ENCODE data around the gene USP21.
"Not testable (repeated sequence)": the region's sequence is repeated elsewhere in the genome, so short reads cannot be mapped to it uniquely, and the experiment has no call there.

Gene USP21, protein sequence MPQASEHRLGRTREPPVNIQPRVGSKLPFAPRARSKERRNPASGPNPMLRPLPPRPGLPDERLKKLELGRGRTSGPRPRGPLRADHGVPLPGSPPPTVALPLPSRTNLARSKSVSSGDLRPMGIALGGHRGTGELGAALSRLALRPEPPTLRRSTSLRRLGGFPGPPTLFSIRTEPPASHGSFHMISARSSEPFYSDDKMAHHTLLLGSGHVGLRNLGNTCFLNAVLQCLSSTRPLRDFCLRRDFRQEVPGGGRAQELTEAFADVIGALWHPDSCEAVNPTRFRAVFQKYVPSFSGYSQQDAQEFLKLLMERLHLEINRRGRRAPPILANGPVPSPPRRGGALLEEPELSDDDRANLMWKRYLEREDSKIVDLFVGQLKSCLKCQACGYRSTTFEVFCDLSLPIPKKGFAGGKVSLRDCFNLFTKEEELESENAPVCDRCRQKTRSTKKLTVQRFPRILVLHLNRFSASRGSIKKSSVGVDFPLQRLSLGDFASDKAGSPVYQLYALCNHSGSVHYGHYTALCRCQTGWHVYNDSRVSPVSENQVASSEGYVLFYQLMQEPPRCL

DNA sequence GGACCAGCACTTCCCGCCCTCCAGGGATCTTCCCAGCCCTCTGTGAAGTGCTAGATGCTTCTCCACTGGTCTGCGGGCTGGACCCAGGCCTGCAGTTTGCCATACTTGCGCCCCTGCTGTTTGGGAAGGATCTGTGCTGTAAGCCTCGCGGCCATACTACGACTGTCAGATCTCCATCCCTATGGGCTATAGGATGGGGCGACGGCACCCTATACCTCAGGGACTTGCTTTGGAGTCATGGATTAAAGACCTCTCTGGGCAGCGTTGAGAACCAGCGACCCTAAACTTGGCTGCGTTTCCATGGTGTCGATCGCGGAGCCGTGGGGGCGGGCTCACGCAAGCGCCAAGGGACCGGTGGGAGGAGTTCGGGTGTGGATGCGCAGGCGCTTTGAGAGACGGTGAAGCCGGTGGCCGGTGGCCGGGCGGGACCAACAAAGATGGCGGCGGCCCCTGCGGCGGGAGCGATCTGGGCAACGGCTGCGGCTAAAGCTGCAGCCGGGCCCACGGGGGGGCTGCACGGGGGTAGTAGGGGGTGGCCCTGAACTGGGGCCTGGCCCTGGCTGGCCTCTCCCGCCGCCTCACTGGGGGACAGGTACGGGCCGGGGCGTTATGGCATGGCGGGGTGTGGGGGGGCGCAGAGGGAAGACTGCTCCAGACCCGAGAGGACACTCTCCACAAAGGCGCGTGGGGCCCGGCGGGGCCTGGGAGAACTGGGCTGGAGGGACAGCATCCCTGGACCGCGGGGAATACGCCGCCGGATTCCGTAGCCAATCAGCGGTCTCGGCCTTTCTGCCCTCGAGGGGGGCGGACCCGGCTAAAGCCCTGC lies at the start of gene USP21:
Gene USP21 (plus strand): TSS at position 414 of the 826 bp plus-strand sequence. CDS start 1,141 bp downstream, outside the sequence.
- peak; percentile 89 for DNase-seq (ENCODE audit: low read depth, low spot score)
- in situ Hi-C loops (cut with HindIII; ENCODE audit: low sequenced_read_pairs), result no loop called here
- H3K4me3 ChIP-seq (ENCODE audit: low read depth, low read length), result peak within 1 kb of the TSS; percentile 96
- TF ChIP-seq, protein P1, sequence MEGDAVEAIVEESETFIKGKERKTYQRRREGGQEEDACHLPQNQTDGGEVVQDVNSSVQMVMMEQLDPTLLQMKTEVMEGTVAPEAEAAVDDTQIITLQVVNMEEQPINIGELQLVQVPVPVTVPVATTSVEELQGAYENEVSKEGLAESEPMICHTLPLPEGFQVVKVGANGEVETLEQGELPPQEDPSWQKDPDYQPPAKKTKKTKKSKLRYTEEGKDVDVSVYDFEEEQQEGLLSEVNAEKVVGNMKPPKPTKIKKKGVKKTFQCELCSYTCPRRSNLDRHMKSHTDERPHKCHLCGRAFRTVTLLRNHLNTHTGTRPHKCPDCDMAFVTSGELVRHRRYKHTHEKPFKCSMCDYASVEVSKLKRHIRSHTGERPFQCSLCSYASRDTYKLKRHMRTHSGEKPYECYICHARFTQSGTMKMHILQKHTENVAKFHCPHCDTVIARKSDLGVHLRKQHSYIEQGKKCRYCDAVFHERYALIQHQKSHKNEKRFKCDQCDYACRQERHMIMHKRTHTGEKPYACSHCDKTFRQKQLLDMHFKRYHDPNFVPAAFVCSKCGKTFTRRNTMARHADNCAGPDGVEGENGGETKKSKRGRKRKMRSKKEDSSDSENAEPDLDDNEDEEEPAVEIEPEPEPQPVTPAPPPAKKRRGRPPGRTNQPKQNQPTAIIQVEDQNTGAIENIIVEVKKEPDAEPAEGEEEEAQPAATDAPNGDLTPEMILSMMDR (IDR thresholded peaks at IDR 0.05; ENCODE audit: low read depth, low read length), result peak; percentile 43

DNA sequence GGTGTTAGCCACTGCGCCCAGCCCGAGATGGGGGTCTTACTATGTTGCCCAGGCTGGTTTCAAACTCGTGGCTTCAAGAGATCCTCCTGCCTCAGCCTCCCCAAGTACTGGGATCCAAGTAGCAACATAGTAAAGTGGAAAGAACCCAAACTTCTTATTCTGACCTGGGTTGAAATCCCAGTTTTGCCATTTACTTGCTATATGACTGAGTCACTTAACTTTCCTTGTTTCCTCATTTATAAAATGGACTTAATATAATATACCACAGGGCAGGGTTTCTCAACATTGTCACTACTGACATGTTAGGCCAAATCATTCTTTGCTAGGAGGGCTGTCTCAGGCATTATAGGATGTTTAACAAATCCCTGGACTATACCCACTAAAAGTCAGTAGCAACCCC lies 48.2 kb upstream of the USP21 start:
- H3K4me3 ChIP-seq (ENCODE audit: low read depth, low read length), result no peak overlapping the region
- no peak for DNase-seq (ENCODE audit: low read depth, low spot score)
- in situ Hi-C loops (cut with HindIII; ENCODE audit: low sequenced_read_pairs), result no loop called here
- TF ChIP-seq, protein P1 (IDR thresholded peaks at IDR 0.05; ENCODE audit: low read depth, low read length), result no peak

DNA sequence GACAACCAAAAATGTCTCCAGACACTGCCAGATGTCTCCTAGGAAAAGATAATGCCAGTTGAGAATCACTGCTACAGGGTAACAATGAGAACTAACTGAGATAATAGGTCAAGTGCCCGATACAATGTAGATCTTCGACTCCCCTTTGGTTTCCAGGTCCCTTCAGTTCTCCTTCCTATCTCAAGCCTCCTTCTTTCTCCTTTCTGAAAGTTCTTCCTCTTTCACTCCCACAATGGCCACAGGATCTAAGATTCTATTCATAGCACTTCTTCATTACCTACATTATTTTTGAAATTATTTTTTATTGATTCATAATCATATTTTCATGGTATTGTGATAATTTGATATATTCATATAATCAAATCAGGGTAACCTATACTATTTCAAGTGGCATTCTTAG lies 47.8 kb upstream of the USP21 start:
- no peak overlapping the region for H3K4me3 ChIP-seq (ENCODE audit: low read depth, low read length)
- no peak for DNase-seq (ENCODE audit: low read depth, low spot score)
- in situ Hi-C loops (cut with HindIII; ENCODE audit: low sequenced_read_pairs), result no loop called here
- TF ChIP-seq, protein P1 (IDR thresholded peaks at IDR 0.05; ENCODE audit: low read depth, low read length), result no peak

DNA sequence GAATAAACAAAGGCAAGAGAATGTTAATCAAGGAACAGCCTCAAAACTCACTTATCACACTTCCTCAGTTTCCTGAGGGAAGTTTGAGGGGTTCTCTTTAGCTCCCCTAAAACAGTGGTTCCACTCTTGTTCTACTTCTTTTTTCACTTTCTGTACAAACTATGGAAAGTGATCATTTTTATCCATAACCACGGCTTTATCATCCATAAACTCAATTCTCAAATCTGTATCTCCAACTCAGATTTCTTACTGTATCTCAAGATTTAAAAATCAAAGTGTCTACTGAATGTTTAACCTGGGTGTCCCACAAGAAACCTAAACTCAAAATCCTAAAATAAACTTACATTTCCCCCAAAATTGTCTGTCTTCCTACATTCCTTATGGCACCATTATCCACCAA lies 45.4 kb upstream of the USP21 start:
- TF ChIP-seq, protein P1 (IDR thresholded peaks at IDR 0.05; ENCODE audit: low read depth, low read length), result no peak
- in situ Hi-C loops (cut with HindIII; ENCODE audit: low sequenced_read_pairs), result no loop called here
- H3K4me3 ChIP-seq (ENCODE audit: low read depth, low read length), result no peak overlapping the region
- DNase-seq (ENCODE audit: low read depth, low spot score), result no peak

DNA sequence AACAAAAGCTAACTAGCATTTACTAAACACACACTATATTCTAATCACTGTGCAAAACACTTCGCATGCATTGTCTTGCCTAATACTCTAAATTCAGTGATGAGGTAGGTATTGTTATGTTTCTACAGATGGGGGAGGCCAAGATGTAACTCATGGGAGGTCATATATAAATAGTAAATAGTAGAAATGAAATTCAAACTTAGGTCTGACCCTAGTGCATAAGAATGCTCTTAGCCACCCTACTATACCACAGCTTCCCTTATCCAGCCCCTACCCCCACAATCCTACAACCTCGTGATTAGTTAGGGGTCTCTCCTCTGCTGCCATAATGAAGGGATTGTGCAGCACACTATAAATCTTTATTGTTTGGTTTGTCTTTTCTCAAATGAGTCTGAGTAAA lies 44.7 kb upstream of the USP21 start:
- in situ Hi-C loops (cut with HindIII; ENCODE audit: low sequenced_read_pairs), result no loop called here
- no peak for DNase-seq (ENCODE audit: low read depth, low spot score)
- TF ChIP-seq, protein P1 (IDR thresholded peaks at IDR 0.05; ENCODE audit: low read depth, low read length), result no peak
- no peak overlapping the region for H3K4me3 ChIP-seq (ENCODE audit: low read depth, low read length)

DNA sequence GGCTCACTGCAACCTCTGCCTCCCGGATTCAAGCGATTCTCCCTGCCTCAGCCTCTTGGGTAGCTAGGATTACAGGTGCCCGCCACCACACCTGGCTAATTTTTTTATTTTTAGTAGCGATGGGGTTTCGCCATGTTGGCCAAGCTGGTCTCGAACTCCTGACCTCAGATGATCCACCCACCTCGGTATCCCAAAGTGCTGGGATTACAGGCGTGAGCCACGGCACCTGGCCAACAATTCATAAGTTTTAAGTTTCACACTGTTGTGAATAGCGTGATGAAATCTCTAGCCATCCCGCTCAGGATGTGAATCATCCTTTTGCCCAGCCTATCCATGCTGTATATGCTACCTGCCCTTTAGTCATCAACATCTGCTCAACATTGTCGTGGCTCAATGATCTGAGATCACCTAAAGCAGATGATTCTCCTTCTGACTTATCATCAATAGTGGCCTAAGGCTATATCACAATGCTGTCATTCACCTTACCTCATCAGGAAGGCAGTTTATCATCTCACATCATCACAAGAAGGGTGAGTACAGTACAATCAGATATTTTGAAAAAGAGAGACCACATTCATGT lies 44.1 kb upstream of the USP21 start:
- peak; percentile 93 for DNase-seq (ENCODE audit: low read depth, low spot score)
- in situ Hi-C loops (cut with HindIII; ENCODE audit: low sequenced_read_pairs), result no loop called here
- TF ChIP-seq, protein P1 (IDR thresholded peaks at IDR 0.05; ENCODE audit: low read depth, low read length), result no peak
- no peak overlapping the region for H3K4me3 ChIP-seq (ENCODE audit: low read depth, low read length)

DNA sequence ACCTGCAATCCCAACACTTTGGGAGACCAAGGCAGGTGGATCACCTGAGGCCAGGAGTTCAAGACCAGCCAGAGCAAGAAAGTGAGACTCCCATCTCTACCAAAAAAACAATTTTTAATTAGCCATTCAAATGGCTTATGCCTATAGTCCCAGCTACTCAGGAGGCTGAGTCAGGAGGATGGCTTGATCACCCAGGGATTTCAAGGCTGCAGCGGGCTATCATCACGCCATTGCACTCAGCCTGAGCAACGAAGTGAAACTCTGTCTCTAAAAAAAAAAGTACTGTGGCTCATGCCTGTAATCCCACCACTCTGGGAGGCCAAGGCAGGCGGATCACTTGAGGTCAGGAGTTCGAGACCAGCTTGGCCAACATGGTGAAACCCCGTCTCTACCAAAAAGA lies 43.3 kb upstream of the USP21 start:
- H3K4me3 ChIP-seq (ENCODE audit: low read depth, low read length); DNase-seq (ENCODE audit: low read depth, low spot score); in situ Hi-C loops (cut with HindIII; ENCODE audit: low sequenced_read_pairs): not testable (repeated sequence)

Measured in astrocyte of the spinal cord (primary cell).